Naive thymus-derived CD8-positive, alpha-beta T cell (primary cell): ENCODE results near the gene NEK10. TPM values are rescaled to one million over a fixed set of nuclear protein-coding genes. Genes with fewer than 3 reads are reported as not detected.

Experiments used
- ATAC-seq, 2 donors: fragments of 150-1000 bp; cut with Tn5 transposase in 1 of 2; sonication (Bioruptor Pico), chemical (Tn5 transposase) in 1 of 2; 1 replicate in 1 of 2; 2 replicates in 1 of 2; pipeline ENCODE4 v1.10.0; 2021; ENCODE audit warnings: mild to moderate bottlenecking in 2 of 2, moderate library complexity in 2 of 2
- POLR2A ChIA-PET: fragments of 350-600 bp; sonication (Branson Sonifier 250); formaldehyde crosslinking; loops from one replicate; lab custom pipeline; 2021; ENCODE audit warnings: antibody characterized with exemption; lab: Charles Lee
- DNase-seq, 10 donors: peaks; one replicate each; pipeline versions ENCODE4 v3.0.0 to v3.0.0-alpha.2; 2020 to 2022
- H3K27ac Mint-ChIP-seq, 10 donors: one replicate each; pipeline ENCODE4 v1.8.0; 2020 to 2022; ENCODE audit warnings: mild to moderate bottlenecking in 10 of 10, mixed read lengths in 10 of 10, moderate library complexity in 4 of 10, inconsistent platforms in 1 of 10
- H3K27me3 Mint-ChIP-seq, 5 donors: one replicate each; pipeline ENCODE4 v1.8.0; 2021 to 2022; ENCODE audit warnings: mixed read lengths in 5 of 5
- H3K36me3 Mint-ChIP-seq, 3 donors: one replicate each; pipeline ENCODE4 v1.8.0; 2020 to 2022; ENCODE audit warnings: mixed read lengths in 3 of 3, mild to moderate bottlenecking in 2 of 3, inconsistent platforms in 1 of 3
- H3K4me1 Mint-ChIP-seq, 4 donors: one replicate each; pipeline ENCODE4 v1.8.0; 2021 to 2022; ENCODE audit warnings: mixed read lengths in 4 of 4
- H3K4me3 Mint-ChIP-seq, 10 donors: one replicate each; pipeline ENCODE4 v1.8.0; 2020 to 2022; ENCODE audit warnings: mild to moderate bottlenecking in 10 of 10, mixed read lengths in 10 of 10, moderate library complexity in 6 of 10, inconsistent platforms in 1 of 10
- H3K9me3 Mint-ChIP-seq, 9 donors: one replicate each; pipeline ENCODE4 v1.8.0; 2020 to 2022; ENCODE audit warnings: mixed read lengths in 9 of 9, mild to moderate bottlenecking in 3 of 9, inconsistent platforms in 1 of 9, moderate library complexity in 1 of 9
- polyA plus RNA-seq, 3 donors: library from polyadenylated mRNA; unstranded; fragments of 300-500 nt; fragmentation: Illumina TruSeq; gene quantifications; one replicate each; pipeline ENCODE4 v1.2.3, GENCODE V29; 2021
- total RNA-seq, 8 experiments: library from RNA in 2 of 8; stranded (reverse) in 2 of 8; gene quantifications; one replicate each; pipeline ENCODE4 v1.2.3 and lab custom pipeline; 2021 to 2026

NEK10 gene
- total and polyA plus RNA-seq, 5 experiments from 2014 or later: 1.3 to 1.5 TPM; not detected in 3

- DNase-seq (no peak), ATAC-seq (no peak)
- Mint-ChIP-seq H3K4me3 (no peak overlapping the region), H3K27ac (no peak overlapping the region), H3K27me3 (peaks cover 0 to 12% (median 2%) of the 10 kb centered on the region in 5 donors), H3K36me3 (peaks cover 0 to 2% (median 0%) of the 10 kb centered on the region in 3 donors), H3K4me1 (no peaks in the 10 kb centered on the region), H3K9me3 (no peaks in the 10 kb centered on the region)
- POLR2A ChIA-PET: no interaction called here
These were observed 155.7 kb downstream of the NEK10 start for GRCh38 chr3:27213450-27213849.

GRCh38 chr3:27209617-27210264, 159.4 kb downstream of the NEK10 start:
- Mint-ChIP-seq H3K9me3 (peaks cover 0 to 8% (median 0%) of the 10 kb centered on the region in 9 donors), H3K4me1 (no peaks in the 10 kb centered on the region)
- POLR2A ChIA-PET: no interaction called here

GRCh38 chr3:27208961-27209616, 160.1 kb downstream of the NEK10 start:
- Mint-ChIP-seq H3K36me3 (no peaks in the 10 kb centered on the region), H3K27me3 (peaks cover 0 to 1% (median 0%) of the 10 kb centered on the region in 5 donors), H3K27ac (no peak overlapping the region), H3K9me3 (peaks cover 0 to 8% (median 0%) of the 10 kb centered on the region in 9 donors), H3K4me1 (no peaks in the 10 kb centered on the region), H3K4me3 (no peak overlapping the region)
- DNase-seq: no peak
- POLR2A ChIA-PET: no interaction called here
- no peak for ATAC-seq

More at GRCh38 chr3:27209617-27210264, 159.4 kb downstream of the NEK10 start:
- no peak overlapping the region for H3K27ac Mint-ChIP-seq
- DNase-seq: no peak
- no peaks in the 10 kb centered on the region for H3K36me3 Mint-ChIP-seq
- ATAC-seq: no peak
- H3K4me3 Mint-ChIP-seq: no peak overlapping the region
- H3K27me3 Mint-ChIP-seq: peaks cover 0 to 3% (median 1%) of the 10 kb centered on the region in 5 donors

- H3K4me3 Mint-ChIP-seq: no peak overlapping the region
- no peaks in the 10 kb centered on the region for H3K4me1 Mint-ChIP-seq
- H3K27ac Mint-ChIP-seq: no peak overlapping the region
- ATAC-seq (no peak), DNase-seq (no peak)
- POLR2A ChIA-PET: no interaction called here
- no peaks in the 10 kb centered on the region for H3K27me3 Mint-ChIP-seq
- H3K9me3 Mint-ChIP-seq: peaks cover 0 to 15% (median 5%) of the 10 kb centered on the region in 9 donors
- peaks cover 0 to 4% (median 3%) of the 10 kb centered on the region in 3 donors for H3K36me3 Mint-ChIP-seq
These were observed 166.2 kb downstream of the NEK10 start for GRCh38 chr3:27202959-27203358.

GRCh38 chr3:27201492-27201891, 167.7 kb downstream of the NEK10 start:
- Mint-ChIP-seq H3K9me3 (peaks cover 0 to 17% (median 5%) of the 10 kb centered on the region in 9 donors), H3K27me3 (no peaks in the 10 kb centered on the region), H3K36me3 (peaks cover 0 to 4% (median 3%) of the 10 kb centered on the region in 3 donors), H3K27ac (no peak overlapping the region), H3K4me1 (no peaks in the 10 kb centered on the region), H3K4me3 (no peak overlapping the region)
- no peak for ATAC-seq
- DNase-seq: no peak
- POLR2A ChIA-PET: no interaction called here

- Mint-ChIP-seq H3K27ac (no peak overlapping the region), H3K36me3 (peaks cover 0 to 4% (median 3%) of the 10 kb centered on the region in 3 donors), H3K27me3 (no peaks in the 10 kb centered on the region), H3K9me3 (peaks cover 0 to 15% (median 4%) of the 10 kb centered on the region in 9 donors), H3K4me3 (no peak overlapping the region), H3K4me1 (no peaks in the 10 kb centered on the region)
- DNase-seq: no peak
- ATAC-seq: no peak
- POLR2A ChIA-PET: no interaction called here
These were observed 168.3 kb downstream of the NEK10 start for GRCh38 chr3:27200721-27201489.

GRCh38 chr3:27194861-27195483, 174.2 kb downstream of the NEK10 start:
- POLR2A ChIA-PET: no interaction called here

GRCh38 chr3:27193056-27193455, 176.1 kb downstream of the NEK10 start:
- no peak overlapping the region for H3K27ac Mint-ChIP-seq
- H3K4me3 Mint-ChIP-seq: no peak overlapping the region
- DNase-seq (no peak), ATAC-seq (no peak)
- H3K27me3 Mint-ChIP-seq: no peaks in the 10 kb centered on the region
- H3K4me1 Mint-ChIP-seq: no peaks in the 10 kb centered on the region
- H3K9me3 Mint-ChIP-seq: peaks cover 0 to 3% (median 0%) of the 10 kb centered on the region in 9 donors
- H3K36me3 Mint-ChIP-seq: no peaks in the 10 kb centered on the region
- POLR2A ChIA-PET: no interaction called here

More at GRCh38 chr3:27194861-27195483, 174.2 kb downstream of the NEK10 start:
- Mint-ChIP-seq H3K27me3 (no peaks in the 10 kb centered on the region), H3K36me3 (no peaks in the 10 kb centered on the region), H3K4me1 (no peaks in the 10 kb centered on the region), H3K4me3 (no peak overlapping the region), H3K27ac (no peak overlapping the region), H3K9me3 (peaks cover 0 to 9% (median 0%) of the 10 kb centered on the region in 9 donors)
- DNase-seq: no peak
- no peak for ATAC-seq

GRCh38 chr3:27186013-27186412, 183.2 kb downstream of the NEK10 start:
- DNase-seq (no peak), ATAC-seq (no peak)
- no peaks in the 10 kb centered on the region for H3K36me3 Mint-ChIP-seq
- POLR2A ChIA-PET: no interaction called here
- H3K9me3 Mint-ChIP-seq: no peaks in the 10 kb centered on the region
- H3K4me3 Mint-ChIP-seq: no peak overlapping the region
- no peaks in the 10 kb centered on the region for H3K27me3 Mint-ChIP-seq
- H3K4me1 Mint-ChIP-seq: no peaks in the 10 kb centered on the region
- no peak overlapping the region for H3K27ac Mint-ChIP-seq

- Mint-ChIP-seq H3K4me1 (no peaks in the 10 kb centered on the region), H3K27ac (no peak overlapping the region), H3K4me3 (no peak overlapping the region), H3K36me3 (no peaks in the 10 kb centered on the region), H3K9me3 (no peaks in the 10 kb centered on the region), H3K27me3 (peaks cover 0 to 3% (median 0%) of the 10 kb centered on the region in 5 donors)
- ATAC-seq (no peak), DNase-seq (no peak)
- POLR2A ChIA-PET: no interaction called here
These were observed 183.8 kb downstream of the NEK10 start for GRCh38 chr3:27185231-27185989.

- ATAC-seq (no peak), DNase-seq (no peak)
- Mint-ChIP-seq H3K9me3 (no peaks in the 10 kb centered on the region), H3K36me3 (no peaks in the 10 kb centered on the region), H3K4me3 (no peak overlapping the region), H3K4me1 (no peaks in the 10 kb centered on the region), H3K27ac (no peak overlapping the region), H3K27me3 (peaks cover 0 to 3% (median 0%) of the 10 kb centered on the region in 5 donors)
- POLR2A ChIA-PET: no interaction called here
These were observed 184.9 kb downstream of the NEK10 start for GRCh38 chr3:27184261-27184660.

GRCh38 chr3:27176256-27176655, 192.9 kb downstream of the NEK10 start:
- no peaks in the 10 kb centered on the region for H3K36me3 Mint-ChIP-seq
- no peaks in the 10 kb centered on the region for H3K9me3 Mint-ChIP-seq
- no peak overlapping the region for H3K4me3 Mint-ChIP-seq
- DNase-seq: no peak
- H3K4me1 Mint-ChIP-seq: no peaks in the 10 kb centered on the region
- H3K27ac Mint-ChIP-seq: no peak overlapping the region
- ATAC-seq: no peak
- peaks cover 0 to 3% (median 0%) of the 10 kb centered on the region in 5 donors for H3K27me3 Mint-ChIP-seq
- POLR2A ChIA-PET: no interaction called here
